AG09319 (cell line): ENCODE results near the gene STX1B.

Source experiments
- DNase-seq: peaks from one replicate; pipeline ENCODE4 v3.0.0-alpha.2; 2010; ENCODE audit warnings: low read depth; ENCODE audit errors: extremely low read depth
- TF ChIP-seq, protein P1 (sequence below): IDR thresholded peaks from 2 replicates; pipeline ENCODE4 v1.5.1; 2011; ENCODE audit warnings: low read depth, mild to moderate bottlenecking, inconsistent platforms, low read length, moderate library complexity

Gene STX1B

DNA sequence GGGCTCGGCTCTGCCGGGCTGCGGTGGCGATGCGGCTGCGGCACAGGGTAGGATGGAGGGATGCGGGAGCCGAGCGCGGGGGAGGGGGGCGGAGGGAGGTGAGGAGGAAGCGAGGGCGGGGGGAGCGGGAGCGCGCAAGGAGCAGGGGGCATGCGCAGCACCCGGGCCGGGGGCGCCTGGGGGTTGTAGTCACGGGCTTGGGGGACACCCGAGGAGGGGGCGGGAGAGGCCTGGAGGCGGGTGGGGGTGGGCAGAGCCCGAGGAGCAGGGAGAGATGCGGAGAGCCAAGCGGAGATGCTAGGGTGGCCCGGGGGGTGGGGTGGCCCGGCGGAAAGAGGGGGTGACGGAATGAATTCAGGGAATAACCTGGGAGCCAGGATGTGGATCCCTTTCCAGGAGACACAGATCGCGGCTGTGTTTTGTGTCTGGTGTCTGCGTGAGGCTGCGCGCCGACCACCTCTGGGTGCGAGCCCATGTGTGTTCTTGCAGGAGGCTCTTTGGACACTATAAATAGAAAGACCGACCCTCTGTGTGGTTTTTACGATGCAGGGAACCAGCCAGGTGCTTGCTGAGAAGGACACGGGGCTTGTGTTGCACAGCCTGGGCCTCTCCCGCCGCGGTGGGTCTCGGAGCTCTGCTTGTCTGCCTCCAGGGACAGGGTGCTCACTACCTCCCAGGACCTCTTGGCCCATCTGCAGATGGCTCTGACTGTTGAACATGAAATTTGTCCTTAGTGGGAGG, at the start of gene STX1B:
Gene STX1B (minus strand): TSS at position 54 of the 741 bp plus-strand sequence. CDS start 242 bp downstream, outside the sequence.
- TF ChIP-seq, protein P1, sequence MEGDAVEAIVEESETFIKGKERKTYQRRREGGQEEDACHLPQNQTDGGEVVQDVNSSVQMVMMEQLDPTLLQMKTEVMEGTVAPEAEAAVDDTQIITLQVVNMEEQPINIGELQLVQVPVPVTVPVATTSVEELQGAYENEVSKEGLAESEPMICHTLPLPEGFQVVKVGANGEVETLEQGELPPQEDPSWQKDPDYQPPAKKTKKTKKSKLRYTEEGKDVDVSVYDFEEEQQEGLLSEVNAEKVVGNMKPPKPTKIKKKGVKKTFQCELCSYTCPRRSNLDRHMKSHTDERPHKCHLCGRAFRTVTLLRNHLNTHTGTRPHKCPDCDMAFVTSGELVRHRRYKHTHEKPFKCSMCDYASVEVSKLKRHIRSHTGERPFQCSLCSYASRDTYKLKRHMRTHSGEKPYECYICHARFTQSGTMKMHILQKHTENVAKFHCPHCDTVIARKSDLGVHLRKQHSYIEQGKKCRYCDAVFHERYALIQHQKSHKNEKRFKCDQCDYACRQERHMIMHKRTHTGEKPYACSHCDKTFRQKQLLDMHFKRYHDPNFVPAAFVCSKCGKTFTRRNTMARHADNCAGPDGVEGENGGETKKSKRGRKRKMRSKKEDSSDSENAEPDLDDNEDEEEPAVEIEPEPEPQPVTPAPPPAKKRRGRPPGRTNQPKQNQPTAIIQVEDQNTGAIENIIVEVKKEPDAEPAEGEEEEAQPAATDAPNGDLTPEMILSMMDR, result no peak
- DNase-seq, result no peak

- TF ChIP-seq, protein P1, result no peak
- no peak for DNase-seq
These were observed 45.2 kb upstream of the STX1B start for GRCh38 chr16:31055613-31056012.

- peak; percentile 65 for DNase-seq
- TF ChIP-seq, protein P1, result no peak
These were observed 41.7 kb upstream of the STX1B start for GRCh38 chr16:31052114-31052513.

GRCh38 chr16:31050280-31051030, 40.0 kb upstream of the STX1B start:
- TF ChIP-seq, protein P1, result no peak
- no peak for DNase-seq

GRCh38 chr16:31043898-31044481, 33.6 kb upstream of the STX1B start:
- TF ChIP-seq, protein P1, result no peak
- no peak for DNase-seq

GRCh38 chr16:31043352-31043751, 32.9 kb upstream of the STX1B start:
- DNase-seq, result no peak
- TF ChIP-seq, protein P1, result no peak

GRCh38 chr16:31042866-31043265, 32.4 kb upstream of the STX1B start:
- TF ChIP-seq, protein P1, result no peak
- no peak for DNase-seq
